ENCODE data around the gene GSAP.

The GSAP gene

GRCh38 chr7:77426052-77426404 lies 9.9 kb upstream of the GSAP start:
- no peak overlapping the region for H3K4me3 ChIP-seq (ENCODE audit: low read depth, low read length)
- TF ChIP-seq, protein P1, sequence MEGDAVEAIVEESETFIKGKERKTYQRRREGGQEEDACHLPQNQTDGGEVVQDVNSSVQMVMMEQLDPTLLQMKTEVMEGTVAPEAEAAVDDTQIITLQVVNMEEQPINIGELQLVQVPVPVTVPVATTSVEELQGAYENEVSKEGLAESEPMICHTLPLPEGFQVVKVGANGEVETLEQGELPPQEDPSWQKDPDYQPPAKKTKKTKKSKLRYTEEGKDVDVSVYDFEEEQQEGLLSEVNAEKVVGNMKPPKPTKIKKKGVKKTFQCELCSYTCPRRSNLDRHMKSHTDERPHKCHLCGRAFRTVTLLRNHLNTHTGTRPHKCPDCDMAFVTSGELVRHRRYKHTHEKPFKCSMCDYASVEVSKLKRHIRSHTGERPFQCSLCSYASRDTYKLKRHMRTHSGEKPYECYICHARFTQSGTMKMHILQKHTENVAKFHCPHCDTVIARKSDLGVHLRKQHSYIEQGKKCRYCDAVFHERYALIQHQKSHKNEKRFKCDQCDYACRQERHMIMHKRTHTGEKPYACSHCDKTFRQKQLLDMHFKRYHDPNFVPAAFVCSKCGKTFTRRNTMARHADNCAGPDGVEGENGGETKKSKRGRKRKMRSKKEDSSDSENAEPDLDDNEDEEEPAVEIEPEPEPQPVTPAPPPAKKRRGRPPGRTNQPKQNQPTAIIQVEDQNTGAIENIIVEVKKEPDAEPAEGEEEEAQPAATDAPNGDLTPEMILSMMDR (IDR thresholded peaks at IDR 0.05) = no peak
- no peaks in the 10 kb centered on the region for H3K36me3 ChIP-seq (ENCODE audit: control insufficient read depth, insufficient read depth, low read length)
- no peaks in the 10 kb centered on the region for H3K27me3 ChIP-seq (ENCODE audit: control insufficient read depth, insufficient read depth, low read length)
- H2AFZ ChIP-seq = peak overlapping the region; percentile 58
- no peaks in the 10 kb centered on the region for H3K9me3 ChIP-seq (ENCODE audit: control insufficient read depth, low read length)
- H3K79me2 ChIP-seq = no peaks in the 10 kb centered on the region
- no peak overlapping the region for H3K4me2 ChIP-seq (ENCODE audit: low read length)
- peaks cover 5% of the 10 kb centered on the region for H3K4me1 ChIP-seq
- H3K27ac ChIP-seq = no peak overlapping the region
- no peak overlapping the region for H3K9ac ChIP-seq

DNA sequence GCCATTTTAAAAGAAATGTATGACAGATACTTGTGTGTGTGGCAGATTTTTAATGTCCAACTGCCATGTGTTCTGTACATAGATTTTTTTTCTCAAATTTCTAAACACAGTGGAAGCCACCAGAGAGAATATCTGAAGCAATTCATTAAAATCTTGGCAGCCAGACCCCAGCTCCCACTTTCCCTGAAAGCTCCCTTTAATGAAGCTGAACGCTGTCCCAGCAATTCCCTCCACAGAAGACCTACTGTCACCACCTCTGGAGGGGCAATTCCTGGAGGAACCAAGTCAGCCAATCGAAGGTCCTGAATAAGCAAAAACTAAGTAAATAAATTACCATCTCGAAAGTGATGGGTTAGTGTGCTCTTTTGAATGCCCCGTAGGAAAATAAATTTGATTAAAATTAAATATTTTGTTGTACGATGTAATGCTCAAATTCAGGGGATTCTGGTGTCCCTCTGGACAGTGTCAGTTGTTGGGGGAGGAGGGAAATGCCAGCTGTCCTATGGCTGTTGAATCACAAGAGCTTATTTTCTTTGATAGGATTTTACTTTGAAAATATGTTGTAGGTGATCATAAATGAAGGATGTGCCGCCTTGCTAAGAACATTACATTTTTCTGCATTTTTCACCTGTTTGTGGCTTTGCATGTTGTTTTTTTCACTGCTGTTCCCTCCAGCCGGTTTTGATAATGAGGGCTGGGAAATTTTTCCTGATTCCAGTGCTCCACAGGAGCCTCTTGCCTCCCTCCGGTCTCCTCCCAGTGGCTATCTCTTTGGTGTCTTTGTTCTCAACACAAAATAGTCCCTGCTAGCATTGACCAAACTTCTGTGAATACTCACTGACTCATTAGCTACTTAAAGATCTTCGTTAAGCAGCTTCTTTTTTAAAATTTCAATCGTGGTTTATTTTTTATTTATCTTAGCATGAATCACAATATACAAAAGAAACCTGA lies 9.2 kb upstream of the GSAP start:
- no peak overlapping the region for H2AFZ ChIP-seq
- peaks cover 5% of the 10 kb centered on the region for H3K4me1 ChIP-seq
- no peaks in the 10 kb centered on the region for H3K79me2 ChIP-seq
- H3K9me3 ChIP-seq (ENCODE audit: control insufficient read depth, low read length) = no peaks in the 10 kb centered on the region
- no peak overlapping the region for H3K9ac ChIP-seq
- H3K4me2 ChIP-seq (ENCODE audit: low read length) = no peak overlapping the region
- TF ChIP-seq, protein P1 (IDR thresholded peaks at IDR 0.05) = no peak
- no peaks in the 10 kb centered on the region for H3K36me3 ChIP-seq (ENCODE audit: control insufficient read depth, insufficient read depth, low read length)
- no peak overlapping the region for H3K27ac ChIP-seq
- H3K27me3 ChIP-seq (ENCODE audit: control insufficient read depth, insufficient read depth, low read length) = no peaks in the 10 kb centered on the region
- H3K4me3 ChIP-seq (ENCODE audit: low read depth, low read length) = no peak overlapping the region

- H3K9ac ChIP-seq = no peak overlapping the region
- H3K4me2 ChIP-seq (ENCODE audit: low read length) = no peak overlapping the region
- H3K4me1 ChIP-seq = peaks cover 5% of the 10 kb centered on the region
- H3K4me3 ChIP-seq (ENCODE audit: low read depth, low read length) = no peak overlapping the region
- H3K27me3 ChIP-seq (ENCODE audit: control insufficient read depth, insufficient read depth, low read length) = no peaks in the 10 kb centered on the region
- TF ChIP-seq, protein P1 (IDR thresholded peaks at IDR 0.05) = no peak
- no peaks in the 10 kb centered on the region for H3K36me3 ChIP-seq (ENCODE audit: control insufficient read depth, insufficient read depth, low read length)
- no peaks in the 10 kb centered on the region for H3K79me2 ChIP-seq
- no peak overlapping the region for H3K27ac ChIP-seq
- H2AFZ ChIP-seq = no peak overlapping the region
- H3K9me3 ChIP-seq (ENCODE audit: control insufficient read depth, low read length) = no peaks in the 10 kb centered on the region
Measured at GRCh38 chr7:77422500-77422899, 6.4 kb upstream of the GSAP start.

DNA sequence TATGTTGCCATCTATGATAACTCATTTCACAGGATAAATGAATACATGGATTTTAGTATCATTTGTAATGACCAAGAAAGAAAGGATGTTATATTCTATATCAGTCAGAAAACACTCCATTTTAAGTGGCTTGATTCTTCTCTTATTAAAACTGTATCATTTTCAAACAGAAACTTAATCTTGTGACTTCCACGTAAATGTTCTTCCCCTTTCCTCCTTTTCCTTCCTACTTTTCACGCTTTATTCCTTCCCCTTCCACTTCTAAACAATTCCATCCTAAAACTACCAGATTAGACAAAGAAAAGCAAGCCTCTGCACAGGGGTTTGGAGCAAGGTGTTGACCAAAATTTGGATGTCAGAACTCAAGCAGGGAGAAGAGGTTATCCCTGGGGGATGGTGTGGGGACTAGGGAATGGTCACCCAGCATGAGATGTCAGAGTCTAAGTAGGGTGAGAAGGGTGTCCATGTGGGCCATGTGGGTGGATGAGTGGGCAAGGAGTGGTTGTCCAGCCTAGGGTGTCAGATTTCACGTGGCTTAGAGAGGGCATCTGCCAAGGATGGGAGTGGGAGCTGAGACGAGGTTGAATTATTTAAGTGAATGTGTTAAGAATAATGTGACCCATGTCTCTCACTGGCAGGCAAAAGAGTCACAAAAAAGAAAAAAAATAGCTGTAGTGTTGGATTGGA lies 5.0 kb upstream of the GSAP start:
- no peaks in the 10 kb centered on the region for H3K79me2 ChIP-seq
- no peaks in the 10 kb centered on the region for H3K9me3 ChIP-seq (ENCODE audit: control insufficient read depth, low read length)
- no peak overlapping the region for H3K27ac ChIP-seq
- H3K4me3 ChIP-seq (ENCODE audit: low read depth, low read length) = no peak overlapping the region
- H3K4me2 ChIP-seq (ENCODE audit: low read length) = no peak overlapping the region
- H3K9ac ChIP-seq = no peak overlapping the region
- peaks cover 5% of the 10 kb centered on the region for H3K4me1 ChIP-seq
- TF ChIP-seq, protein P1 (IDR thresholded peaks at IDR 0.05) = no peak
- no peak overlapping the region for H2AFZ ChIP-seq
- no peaks in the 10 kb centered on the region for H3K27me3 ChIP-seq (ENCODE audit: control insufficient read depth, insufficient read depth, low read length)
- no peaks in the 10 kb centered on the region for H3K36me3 ChIP-seq (ENCODE audit: control insufficient read depth, insufficient read depth, low read length)

Measured in parathyroid adenoma (tissue), 2 donors.